LNCaP clone FGC (cell line): ENCODE results near the gene CENPP.
A peak's percentile ranks its signal among the peaks of the same experiment; 100 is the strongest.

Source experiments
- DNase-seq: peaks from one replicate; pipeline ENCODE4 v3.0.0-alpha.2; 2011; ENCODE audit warnings: low read depth
- H3K4me3 ChIP-seq: 2 replicates; pipeline ENCODE4 v1.5.1; 2011; ENCODE audit warnings: mild to moderate bottlenecking, low read depth, low read length, control low read depth
- CTCF ChIP-seq: IDR thresholded peaks from 2 replicates; pipeline ENCODE4 v1.5.1; 2012; ENCODE audit warnings: mild to moderate bottlenecking; ENCODE audit not compliant: control insufficient read depth, insufficient read depth; ENCODE audit errors: extremely low read depth

Gene CENPP

GRCh38 chr9:92499701-92500100 lies 173.9 kb downstream of the CENPP start:
- DNase-seq: no peak
- no peak for TF ChIP-seq CTCF
- H3K4me3 ChIP-seq: no peak overlapping the region

- DNase-seq: no peak
- H3K4me3 ChIP-seq: no peak overlapping the region
- no peak for TF ChIP-seq CTCF
Measured at GRCh38 chr9:92500725-92501124, 175.0 kb downstream of the CENPP start.

- DNase-seq: no peak
- TF ChIP-seq CTCF: peak; percentile 71
- H3K4me3 ChIP-seq: no peak overlapping the region
Measured at GRCh38 chr9:92501671-92502393, 176.1 kb downstream of the CENPP start.

GRCh38 chr9:92503156-92503555 lies 177.4 kb downstream of the CENPP start:
- TF ChIP-seq CTCF: no peak
- no peak for DNase-seq
- no peak overlapping the region for H3K4me3 ChIP-seq

- no peak for TF ChIP-seq CTCF
- DNase-seq: no peak
- H3K4me3 ChIP-seq: no peak overlapping the region
Measured at GRCh38 chr9:92504881-92505280, 179.1 kb downstream of the CENPP start.

- no peak overlapping the region for H3K4me3 ChIP-seq
- DNase-seq: no peak
- no peak for TF ChIP-seq CTCF
Measured at GRCh38 chr9:92506184-92506857, 180.6 kb downstream of the CENPP start.
